GM21515 (cell line): Measurements from ENCODE around the gene KRT13.
"Not testable (repeated sequence)": the region's sequence is repeated elsewhere in the genome, so short reads cannot be mapped to it uniquely, and the experiment has no call there.

Source experiments
- ATAC-seq: cut with Tn5 transposase; IDR thresholded peaks from one replicate; pipeline ENCODE4 v1.9.1; 2021; ENCODE audit not compliant: unreplicated experiment

Gene KRT13

GRCh38 chr17:41505007-41505808, at the start of gene KRT13:
Gene KRT13, minus strand, starts transcription at chr17:41505612. Its CDS starts 62 bp downstream, at chr17:41505550.
- ATAC-seq: no peak

DNA sequence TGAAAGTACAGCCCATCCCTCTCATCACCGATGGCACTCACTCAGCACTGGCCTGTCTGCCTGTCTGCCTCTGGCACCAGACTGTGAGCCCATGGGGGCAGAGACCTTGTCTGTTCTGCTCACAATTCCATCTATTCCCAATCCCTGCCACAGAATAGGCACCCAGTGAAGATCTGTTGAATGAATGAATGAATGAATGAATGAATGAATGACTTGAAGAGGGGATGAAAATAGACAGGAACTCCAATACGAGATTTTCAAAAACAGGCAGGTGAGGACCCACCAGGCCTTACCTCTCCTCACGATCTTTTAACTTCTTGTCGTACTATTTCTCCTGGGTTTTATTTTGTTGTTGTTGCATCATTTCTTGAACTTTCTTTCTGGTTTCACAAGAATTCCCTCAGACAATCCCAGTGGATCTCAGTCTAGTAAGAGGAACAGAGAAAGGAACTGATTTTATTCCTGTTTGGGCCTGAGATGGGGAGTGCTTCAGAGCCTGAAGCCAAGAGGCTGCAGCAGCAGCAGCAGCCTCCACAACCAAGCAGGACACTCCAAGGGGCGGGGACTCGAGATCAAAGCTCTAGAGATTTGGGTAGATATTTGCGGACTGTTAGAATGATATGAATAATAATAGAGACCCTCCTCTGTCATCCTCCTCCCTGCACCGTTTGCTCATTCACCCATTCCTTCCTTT, 48.7 kb upstream of the KRT13 start:
- ATAC-seq: no peak

DNA sequence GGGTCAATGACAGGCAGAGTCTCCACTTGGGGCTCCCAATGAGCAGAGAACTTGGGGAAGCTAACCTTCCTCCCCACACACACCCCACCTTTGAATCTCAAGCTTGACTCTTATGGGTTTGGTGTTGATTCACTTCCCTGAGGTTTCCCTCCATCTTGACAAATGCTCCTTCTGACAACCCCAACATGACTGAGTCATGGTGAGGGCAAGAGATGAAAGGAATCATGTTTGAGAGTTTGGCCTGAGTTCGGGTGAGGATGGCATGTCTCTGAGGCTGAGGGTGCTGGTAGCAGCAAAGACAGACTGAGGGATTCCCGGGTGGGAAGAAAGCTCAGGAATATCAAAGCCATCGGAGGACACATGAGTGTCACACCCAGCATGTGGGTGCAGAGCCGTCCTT, 47.8 kb upstream of the KRT13 start:
- ATAC-seq: no peak

- ATAC-seq: no peak
Measured at GRCh38 chr17:41552455-41552854, 47.0 kb upstream of the KRT13 start.

GRCh38 chr17:41551365-41551764, 46.0 kb upstream of the KRT13 start:
- no peak for ATAC-seq

GRCh38 chr17:41549596-41550039, 44.2 kb upstream of the KRT13 start:
- ATAC-seq: no peak

GRCh38 chr17:41548844-41549595, 43.6 kb upstream of the KRT13 start:
- ATAC-seq: no peak

GRCh38 chr17:41547921-41548843, 42.8 kb upstream of the KRT13 start:
- ATAC-seq: no peak

DNA sequence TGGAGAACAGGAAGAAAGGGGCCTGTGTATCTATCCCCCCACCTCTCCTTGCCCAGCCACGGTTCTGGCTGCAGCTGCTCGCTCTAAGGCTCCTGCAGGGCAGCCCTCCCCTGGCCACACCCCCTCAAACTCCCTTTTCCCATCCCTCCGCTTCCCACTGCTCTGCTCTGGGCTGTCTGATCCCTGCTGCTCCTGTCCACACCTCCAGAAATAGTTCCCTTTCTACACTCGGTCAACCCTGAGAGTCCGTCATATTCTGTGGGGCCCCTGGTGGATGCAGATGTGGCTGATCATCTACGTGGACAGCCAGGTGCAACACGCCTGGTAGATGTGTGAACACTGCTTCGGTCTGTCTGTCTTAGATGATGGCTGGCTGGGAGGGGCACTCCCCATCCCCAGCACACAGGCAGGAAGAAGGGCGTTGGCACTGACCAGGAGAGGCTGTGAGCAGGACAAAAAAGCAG, 42.0 kb upstream of the KRT13 start:
- no peak for ATAC-seq

GRCh38 chr17:41546819-41547218, 41.4 kb upstream of the KRT13 start:
- no peak for ATAC-seq

DNA sequence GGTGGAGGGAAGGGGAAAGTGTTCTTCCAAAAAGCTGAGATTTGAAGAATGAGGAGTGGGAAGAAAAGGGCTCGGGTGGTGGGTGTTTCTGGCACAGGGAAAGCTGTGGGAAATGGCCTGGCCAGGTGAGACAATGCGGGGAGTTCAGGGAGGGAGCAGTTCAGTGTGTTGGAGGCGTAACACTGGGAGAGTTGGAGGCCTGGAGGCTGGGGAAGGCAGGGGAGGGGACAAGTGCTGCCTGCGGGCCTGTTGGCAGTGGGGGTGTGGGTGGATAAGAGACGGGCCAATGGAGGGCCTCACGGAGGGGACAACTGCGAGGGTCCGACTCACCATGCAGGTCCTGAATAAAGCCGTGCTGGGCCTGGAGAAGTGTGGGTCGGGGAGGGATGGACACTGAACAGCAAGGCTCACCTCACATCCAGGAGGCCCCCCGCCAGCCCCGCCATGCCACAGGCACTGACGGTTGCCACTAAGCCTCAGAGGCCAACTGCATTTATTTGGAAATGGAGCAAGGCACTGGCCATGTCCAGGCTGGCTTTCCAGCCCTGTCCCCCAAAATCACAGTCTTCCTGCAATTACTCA, 40.5 kb upstream of the KRT13 start:
- no peak for ATAC-seq

DNA sequence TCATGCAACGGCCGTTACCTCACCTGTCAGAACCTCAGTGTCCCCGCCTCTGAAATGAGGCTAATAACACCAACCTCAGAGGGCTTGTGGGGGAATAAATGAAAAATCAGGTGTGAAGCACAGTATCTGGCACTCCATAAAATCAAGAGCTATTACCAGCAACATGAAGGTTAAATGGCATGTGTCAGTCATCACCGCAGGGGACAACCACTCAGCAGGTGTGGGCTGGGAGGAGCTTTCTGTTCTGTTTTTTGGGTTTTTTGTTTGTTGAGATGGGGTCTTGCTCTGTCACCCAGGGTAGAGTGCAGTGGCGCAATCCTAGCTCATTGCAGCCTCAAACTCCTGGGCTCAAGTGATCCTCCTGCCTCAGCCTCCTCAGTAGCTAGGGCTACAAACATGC, 39.5 kb upstream of the KRT13 start:
- ATAC-seq: no peak

DNA sequence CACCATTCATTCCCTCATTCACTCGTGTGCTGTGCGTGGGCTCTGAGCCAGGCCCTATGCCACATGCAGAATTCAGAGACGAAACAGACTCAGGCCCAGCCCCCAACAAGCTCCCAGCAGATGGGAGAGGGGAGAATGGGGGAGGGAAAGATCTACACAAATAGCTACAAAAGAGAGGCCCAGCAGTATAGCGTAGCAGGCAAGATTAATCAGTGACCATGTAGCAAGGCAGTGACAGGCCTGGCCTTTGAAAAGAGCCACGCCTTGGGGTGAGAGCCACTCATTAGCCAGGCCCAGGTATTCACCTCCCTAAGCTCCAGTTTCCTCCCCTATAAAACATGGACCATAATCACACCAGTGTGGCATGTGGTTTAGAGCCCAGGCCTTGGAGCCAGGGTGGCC, 39.1 kb upstream of the KRT13 start:
- ATAC-seq: no peak

DNA sequence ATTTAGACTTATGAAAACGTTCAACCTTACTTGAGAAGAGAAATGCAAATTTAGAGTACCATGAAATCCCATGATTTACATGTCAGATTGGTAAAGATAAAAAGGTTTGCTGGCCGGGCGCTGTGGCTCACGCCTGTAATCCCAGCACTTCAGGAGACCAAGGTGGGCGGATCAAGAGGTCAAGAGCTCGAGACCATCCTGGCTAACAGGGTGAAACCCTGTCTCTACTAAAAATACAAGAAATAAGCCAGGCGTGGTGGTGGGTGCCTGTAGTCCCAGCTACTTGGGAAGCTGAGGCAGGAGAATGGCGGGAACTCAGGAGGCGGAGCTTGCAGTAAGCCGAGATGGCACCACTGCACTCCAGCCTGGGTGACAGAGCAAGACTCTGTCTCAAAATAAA, 37.4 kb upstream of the KRT13 start:
- ATAC-seq: not testable (repeated sequence)

GRCh38 chr17:41542357-41542756, 36.9 kb upstream of the KRT13 start:
- no peak for ATAC-seq

DNA sequence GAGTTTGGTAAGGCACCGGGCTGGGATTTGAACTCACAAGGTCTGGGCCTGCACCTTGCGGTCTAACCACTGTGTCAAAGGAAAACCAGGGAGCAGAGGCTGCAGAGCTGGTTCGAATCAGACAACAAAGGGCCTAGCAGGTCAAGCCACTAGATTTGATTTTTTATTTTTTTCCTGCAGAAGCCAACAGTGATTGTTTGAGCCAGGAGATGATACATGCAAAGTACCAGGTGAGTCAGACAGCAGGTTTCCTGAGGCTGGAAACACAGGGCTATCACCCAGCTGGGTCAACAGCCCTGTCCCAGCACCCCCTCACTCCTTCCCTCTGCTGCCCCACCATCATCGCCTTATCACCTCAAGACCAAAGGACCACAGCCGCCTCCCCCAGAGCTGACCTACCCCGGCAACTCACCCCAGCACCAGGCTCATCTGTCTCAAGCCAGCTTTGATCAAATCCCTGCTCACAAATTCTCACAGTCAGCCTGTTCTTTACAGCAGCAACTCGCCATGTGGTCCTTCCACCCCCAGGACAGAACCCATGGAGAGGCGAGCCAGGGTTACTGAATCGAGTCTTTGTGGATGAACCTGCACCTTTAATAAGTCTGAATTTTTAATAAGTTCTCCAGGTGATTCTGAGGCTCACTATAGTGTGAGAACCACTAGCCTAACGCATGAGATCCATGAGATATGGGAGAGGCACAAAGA, 35.7 kb upstream of the KRT13 start:
- no peak for ATAC-seq

DNA sequence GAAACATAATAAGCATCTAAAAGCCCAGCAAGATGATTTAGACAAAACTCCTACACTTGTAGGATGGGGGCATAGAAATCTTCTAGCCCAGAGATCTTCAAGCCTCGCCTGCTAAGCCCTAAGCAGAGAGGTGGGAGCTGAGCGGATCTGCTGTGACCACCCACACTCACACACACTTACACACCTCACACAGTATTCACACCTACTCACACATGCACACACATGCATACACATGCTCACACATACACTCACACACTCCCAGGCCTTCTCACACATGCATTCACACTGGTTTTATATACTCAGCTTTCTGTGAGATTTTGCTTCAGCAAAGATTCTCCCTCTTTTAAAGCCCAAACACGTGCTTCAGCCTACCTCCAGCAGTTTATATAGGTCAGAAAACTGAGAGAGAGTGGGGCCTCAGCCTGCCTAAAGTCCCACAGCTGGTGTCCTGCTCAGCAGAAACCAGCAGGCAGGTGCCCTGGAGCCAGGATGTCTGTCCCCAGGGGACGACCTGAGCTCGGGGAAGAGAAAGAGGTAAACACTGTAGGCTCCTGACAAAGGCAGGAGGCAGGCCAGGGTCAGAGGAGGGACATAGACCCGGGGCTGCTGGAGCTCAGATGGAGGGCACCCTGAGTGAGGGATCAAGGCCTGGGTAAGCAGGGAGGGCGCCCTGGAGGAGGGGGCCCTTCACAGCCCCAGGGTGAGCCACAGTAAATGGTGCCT, 34.7 kb upstream of the KRT13 start:
- ATAC-seq: no peak

DNA sequence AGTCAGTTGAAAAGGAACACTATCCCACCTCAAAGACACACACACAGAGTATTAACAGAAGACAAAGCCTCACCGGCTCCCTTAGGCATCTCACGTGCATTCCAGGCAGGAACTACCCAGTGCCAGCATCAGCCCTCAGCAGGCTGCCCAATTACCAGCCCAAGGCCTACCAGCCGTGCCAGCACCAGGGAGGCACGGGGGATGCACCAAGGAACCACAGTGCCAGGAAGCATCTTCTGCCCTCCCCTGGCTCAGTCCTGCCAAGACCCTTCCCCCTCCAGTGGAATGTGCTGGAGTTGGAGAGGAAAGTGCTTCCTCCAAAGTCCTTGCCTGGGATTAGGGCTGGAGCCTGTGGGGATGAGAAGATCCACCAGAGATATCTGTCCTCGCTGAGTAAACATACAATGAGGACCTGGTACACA, 33.7 kb upstream of the KRT13 start:
- no peak for ATAC-seq

GRCh38 chr17:41538565-41538991, 33.2 kb upstream of the KRT13 start:
- no peak for ATAC-seq
